ENCODE data around the gene SHROOM4. TPM values are rescaled to one million over a fixed set of nuclear protein-coding genes. Genes with fewer than 3 reads are reported as not detected.

SHROOM4 gene
- polyA plus RNA-seq, 3 donors: 0.78 to 8.3 (median 6.4) TPM

DNA sequence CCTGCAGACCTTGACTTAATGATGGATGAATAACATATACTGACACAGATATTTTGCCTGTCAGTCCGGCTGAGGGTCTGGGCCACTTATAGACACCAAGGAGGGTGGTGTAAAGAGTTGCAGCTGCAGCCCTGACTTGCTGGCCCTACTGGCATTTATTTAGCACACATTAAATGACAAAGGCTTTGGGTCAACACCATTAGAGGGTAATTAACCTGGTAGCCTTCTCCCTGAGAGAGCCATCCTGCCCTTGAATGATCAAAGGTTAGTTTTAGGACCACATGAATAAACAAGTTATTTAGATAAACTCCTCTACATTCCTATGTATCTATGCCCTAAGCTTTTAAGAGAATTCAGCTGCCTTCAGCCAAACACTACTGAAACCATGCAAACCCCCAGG is 232.6 kb downstream of the SHROOM4 start:
- 58 to 81% (median 70%) methylated on average over 1 of the region's 1 CpG for WGBS, 3 donors
- no peak overlapping the region for H3K27ac ChIP-seq (ENCODE audit: low read depth, low read length)

DNA sequence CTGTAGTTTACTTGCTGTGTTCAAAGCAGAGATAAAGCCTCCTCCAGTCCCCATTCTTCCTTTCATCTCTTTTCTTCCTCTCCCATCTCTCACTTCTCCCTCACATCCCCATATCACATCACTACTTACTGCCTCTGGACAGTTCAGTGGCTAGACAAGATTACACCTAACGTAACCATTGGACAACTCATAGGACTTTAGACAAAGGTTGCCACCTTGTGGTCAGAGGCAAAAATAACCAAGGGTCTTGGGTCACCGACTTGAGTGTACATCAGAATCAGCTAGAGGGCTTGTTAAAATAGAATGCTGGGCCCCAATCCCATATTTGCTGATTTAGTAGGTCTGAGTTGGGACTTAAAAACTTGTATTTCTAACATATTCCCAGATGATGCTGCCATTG is 234.0 kb downstream of the SHROOM4 start:
- WGBS, 3 donors: 0 to 8% (median 4%) methylated on average over 2 of the region's 2 CpGs
- H3K27ac ChIP-seq (ENCODE audit: low read depth, low read length): no peak overlapping the region

DNA sequence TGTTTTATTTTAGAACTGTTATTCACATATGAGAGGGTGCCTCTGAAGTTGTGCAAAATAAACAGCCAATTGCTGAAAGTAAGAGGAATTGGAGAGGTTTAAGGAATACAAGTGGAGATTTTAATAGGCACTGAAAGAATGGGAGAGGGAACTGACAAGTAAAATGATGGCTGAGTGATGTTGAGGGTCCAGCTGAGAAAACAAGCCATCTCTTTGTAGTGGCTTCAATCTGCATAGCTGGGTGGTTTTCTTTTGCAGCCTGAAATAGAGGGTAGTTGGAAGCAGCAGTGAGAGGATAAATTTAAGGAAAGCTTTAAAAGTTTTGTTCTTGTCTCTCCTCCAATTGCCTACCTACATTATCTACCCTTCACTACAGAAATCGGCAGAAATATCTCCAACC is 236.7 kb downstream of the SHROOM4 start:
- 55 to 86% (median 69%) methylated on average over 1 of the region's 1 CpG for WGBS, 3 donors
- no peak overlapping the region for H3K27ac ChIP-seq (ENCODE audit: low read depth, low read length)

DNA sequence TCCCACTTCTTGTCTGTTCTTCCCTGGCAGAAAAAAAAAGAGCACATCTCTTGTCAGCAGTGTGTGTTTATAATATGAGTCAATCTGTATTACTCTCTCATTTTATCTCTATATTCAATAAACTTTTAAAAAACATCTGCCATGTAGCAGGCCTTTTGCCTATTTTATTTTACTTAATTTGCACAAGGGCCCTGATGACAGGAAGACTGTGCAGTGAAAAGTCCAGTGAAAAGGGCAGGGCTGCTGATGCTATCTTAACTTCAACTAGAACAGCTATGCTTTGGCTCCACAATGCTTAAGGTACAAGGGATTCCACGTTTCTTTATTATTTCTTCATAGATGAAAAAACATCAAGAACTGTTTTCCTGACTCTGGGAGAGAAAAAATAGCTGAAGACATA is 246.4 kb downstream of the SHROOM4 start:
- 24 to 35% (median 25%) methylated on average over 1 of the region's 1 CpG for WGBS, 3 donors

DNA sequence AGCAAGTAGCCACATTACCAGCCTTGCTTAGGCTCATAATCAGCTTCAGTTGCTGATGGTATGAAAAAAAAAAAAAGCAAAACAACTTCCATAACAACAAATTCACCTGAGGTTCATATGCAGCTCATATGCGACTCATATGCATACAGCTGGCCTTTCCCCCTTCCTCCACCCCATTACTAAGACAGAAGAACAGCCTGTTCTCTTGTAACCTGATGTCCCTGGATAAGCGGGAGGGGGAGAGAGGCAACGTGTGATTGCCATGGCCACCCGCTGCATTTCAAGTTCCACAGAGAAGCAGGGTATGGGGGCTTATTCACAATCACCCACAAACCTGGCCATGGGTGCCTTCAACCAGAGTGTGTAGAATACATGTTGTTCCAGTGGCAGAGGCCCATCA is 248.3 kb downstream of the SHROOM4 start:
- H3K27ac ChIP-seq (ENCODE audit: low read depth, low read length): no peak overlapping the region
- WGBS, 3 donors: 60 to 92% (median 69%) methylated on average over 4 of the region's 4 CpGs

More for the DNA sequence above, 246.4 kb downstream of the SHROOM4 start:
- no peak overlapping the region for H3K27ac ChIP-seq (ENCODE audit: low read depth, low read length)

Other genes starting within 250 kb of the SHROOM4 start
- not detected for gene BMP15, start 96.5 kb upstream of the SHROOM4 start, polyA plus RNA-seq

Data from adipose tissue (tissue), 3 donors.